ENCODE data around the gene SLF1. TPM values are rescaled to one million over a fixed set of nuclear protein-coding genes. Genes with fewer than 3 reads are reported as not detected.

SLF1 gene
- total and polyA plus RNA-seq, 2 experiments from 2014 or later = 6.3 to 10.6 TPM

DNA sequence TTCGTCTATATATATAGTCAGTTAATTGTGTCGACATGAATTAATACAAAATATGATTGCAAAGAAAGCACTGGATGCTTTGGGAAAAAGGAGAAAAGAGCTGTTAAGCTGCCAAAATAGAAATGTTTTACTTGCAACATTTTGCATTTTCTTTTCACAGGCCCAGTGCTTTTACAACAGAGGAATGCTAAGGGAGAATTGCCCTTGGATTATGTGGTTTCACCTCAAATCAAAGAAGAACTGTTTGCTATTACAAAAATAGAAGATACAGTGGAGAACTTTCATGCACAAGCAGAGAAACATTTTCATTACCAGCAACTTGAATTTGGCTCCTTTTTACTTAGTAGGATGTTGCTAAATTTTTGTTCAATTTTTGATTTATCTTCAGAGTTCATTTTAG is 76.2 kb downstream of the SLF1 start:
- TF ChIP-seq, protein P1, sequence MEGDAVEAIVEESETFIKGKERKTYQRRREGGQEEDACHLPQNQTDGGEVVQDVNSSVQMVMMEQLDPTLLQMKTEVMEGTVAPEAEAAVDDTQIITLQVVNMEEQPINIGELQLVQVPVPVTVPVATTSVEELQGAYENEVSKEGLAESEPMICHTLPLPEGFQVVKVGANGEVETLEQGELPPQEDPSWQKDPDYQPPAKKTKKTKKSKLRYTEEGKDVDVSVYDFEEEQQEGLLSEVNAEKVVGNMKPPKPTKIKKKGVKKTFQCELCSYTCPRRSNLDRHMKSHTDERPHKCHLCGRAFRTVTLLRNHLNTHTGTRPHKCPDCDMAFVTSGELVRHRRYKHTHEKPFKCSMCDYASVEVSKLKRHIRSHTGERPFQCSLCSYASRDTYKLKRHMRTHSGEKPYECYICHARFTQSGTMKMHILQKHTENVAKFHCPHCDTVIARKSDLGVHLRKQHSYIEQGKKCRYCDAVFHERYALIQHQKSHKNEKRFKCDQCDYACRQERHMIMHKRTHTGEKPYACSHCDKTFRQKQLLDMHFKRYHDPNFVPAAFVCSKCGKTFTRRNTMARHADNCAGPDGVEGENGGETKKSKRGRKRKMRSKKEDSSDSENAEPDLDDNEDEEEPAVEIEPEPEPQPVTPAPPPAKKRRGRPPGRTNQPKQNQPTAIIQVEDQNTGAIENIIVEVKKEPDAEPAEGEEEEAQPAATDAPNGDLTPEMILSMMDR (IDR thresholded peaks at IDR 0.05; ENCODE audit: low read depth, low read length) = no peak
- H3K27me3 ChIP-seq = no peaks in the 10 kb centered on the region
- H3K27ac ChIP-seq = no peak overlapping the region
- H3K36me3 ChIP-seq = no peaks in the 10 kb centered on the region
- H3K9me3 ChIP-seq (ENCODE audit: low read depth) = no peaks in the 10 kb centered on the region
- H3K4me3 ChIP-seq = no peak overlapping the region
- H3K4me1 ChIP-seq (ENCODE audit: low read depth) = no peaks in the 10 kb centered on the region
- DNase-seq (ENCODE audit: low read depth in 1 of 2, low spot score in 1 of 2) = no peak

DNA sequence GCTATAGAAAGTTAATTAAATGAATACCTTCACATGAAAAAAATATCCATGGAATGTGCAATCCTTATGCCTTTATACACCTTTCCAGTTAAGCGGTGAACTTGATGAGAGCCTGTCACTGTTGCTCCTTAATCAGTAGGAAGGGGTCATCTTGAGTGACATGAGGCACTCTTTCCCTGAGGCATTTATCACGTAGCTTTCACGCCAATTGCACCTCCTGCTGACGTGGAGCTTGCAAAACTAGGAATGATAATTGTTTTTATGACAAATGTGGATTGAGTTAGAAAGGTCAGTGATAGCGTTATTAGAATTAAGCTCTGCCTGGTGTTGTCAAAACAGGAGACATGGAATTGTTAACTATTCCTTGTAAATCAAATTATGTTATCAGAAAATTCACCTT is 79.7 kb downstream of the SLF1 start:
- Histone ChIP-seq H3K27me3 (no peaks in the 10 kb centered on the region), H3K9me3 (ENCODE audit: low read depth) (no peaks in the 10 kb centered on the region), H3K36me3 (no peaks in the 10 kb centered on the region), H3K27ac (no peak overlapping the region), H3K4me1 (ENCODE audit: low read depth) (no peaks in the 10 kb centered on the region), H3K4me3 (no peak overlapping the region)
- TF ChIP-seq, protein P1 (IDR thresholded peaks at IDR 0.05; ENCODE audit: low read depth, low read length) = no peak
- no peak for DNase-seq (ENCODE audit: low read depth in 1 of 2, low spot score in 1 of 2)

DNA sequence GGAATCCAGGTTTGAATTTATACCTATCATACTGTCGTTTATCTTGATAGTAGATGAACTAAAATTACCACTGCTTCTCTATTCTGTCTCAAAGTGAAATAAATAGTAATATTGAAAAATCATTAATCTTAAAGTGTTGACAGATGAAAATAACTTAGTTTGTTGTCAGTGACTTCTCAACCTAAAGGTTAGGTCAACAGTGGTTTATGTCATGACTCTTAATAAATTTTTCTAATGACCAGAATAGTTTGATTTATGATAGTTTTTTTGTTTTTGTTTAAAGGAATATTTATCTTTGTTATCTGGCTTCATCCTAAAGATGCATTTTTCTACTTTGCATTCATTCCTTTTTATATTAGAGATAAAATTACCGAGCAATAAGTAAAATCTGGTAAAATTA is 81.1 kb downstream of the SLF1 start:
- DNase-seq (ENCODE audit: low read depth in 1 of 2, low spot score in 1 of 2) = no peak
- no peak overlapping the region for H3K27ac ChIP-seq
- H3K4me1 ChIP-seq (ENCODE audit: low read depth) = no peaks in the 10 kb centered on the region
- H3K9me3 ChIP-seq (ENCODE audit: low read depth) = no peaks in the 10 kb centered on the region
- no peaks in the 10 kb centered on the region for H3K27me3 ChIP-seq
- no peak overlapping the region for H3K4me3 ChIP-seq
- TF ChIP-seq, protein P1 (IDR thresholded peaks at IDR 0.05; ENCODE audit: low read depth, low read length) = no peak
- no peaks in the 10 kb centered on the region for H3K36me3 ChIP-seq

DNA sequence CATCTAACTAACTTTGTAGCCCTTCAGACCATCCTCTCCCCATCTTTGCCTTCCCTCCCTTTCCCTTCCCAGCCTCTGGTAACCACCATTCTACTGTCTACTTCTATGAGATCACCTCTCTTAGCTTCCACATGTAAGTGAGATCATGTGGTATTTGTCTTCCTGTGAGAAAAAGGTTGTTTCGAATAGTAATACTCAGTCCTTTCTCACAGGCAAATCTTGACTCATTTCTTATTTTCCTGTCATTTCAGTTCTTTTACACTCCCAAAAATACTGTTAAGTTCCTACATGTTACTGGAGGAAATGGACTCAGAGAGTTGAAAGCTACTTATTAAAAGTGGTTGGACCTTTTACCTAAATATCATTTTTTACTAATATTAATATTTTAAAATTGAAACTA is 82.1 kb downstream of the SLF1 start:
- Histone ChIP-seq H3K27me3 (no peaks in the 10 kb centered on the region), H3K9me3 (ENCODE audit: low read depth) (no peaks in the 10 kb centered on the region), H3K36me3 (no peaks in the 10 kb centered on the region), H3K4me1 (ENCODE audit: low read depth) (no peaks in the 10 kb centered on the region), H3K4me3 (no peak overlapping the region), H3K27ac (no peak overlapping the region)
- TF ChIP-seq, protein P1 (IDR thresholded peaks at IDR 0.05; ENCODE audit: low read depth, low read length) = no peak
- no peak for DNase-seq (ENCODE audit: low read depth in 1 of 2, low spot score in 1 of 2)

DNA sequence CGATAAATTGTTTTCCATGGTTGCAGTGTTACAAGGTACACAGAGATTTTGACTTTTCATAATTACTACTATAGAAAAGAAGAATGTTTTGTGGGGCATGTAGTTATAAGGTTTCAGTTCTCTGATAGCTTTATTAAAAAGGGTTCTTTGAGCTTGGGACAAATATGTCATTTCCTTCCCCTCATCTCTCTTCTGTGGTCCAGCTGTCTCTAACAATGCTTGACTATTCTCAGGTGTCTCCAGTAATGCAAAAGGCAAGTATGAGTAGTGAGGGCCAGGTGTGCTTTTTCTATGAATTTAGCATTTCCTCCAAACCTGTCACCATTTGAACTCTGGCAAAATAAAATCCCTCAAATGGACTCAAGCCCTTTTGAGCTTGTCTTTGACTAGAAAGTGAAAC is 84.3 kb downstream of the SLF1 start:
- no peak for DNase-seq (ENCODE audit: low read depth in 1 of 2, low spot score in 1 of 2)
- Histone ChIP-seq H3K36me3 (no peaks in the 10 kb centered on the region), H3K27me3 (no peaks in the 10 kb centered on the region), H3K4me3 (no peak overlapping the region), H3K27ac (no peak overlapping the region), H3K9me3 (ENCODE audit: low read depth) (no peaks in the 10 kb centered on the region), H3K4me1 (ENCODE audit: low read depth) (no peaks in the 10 kb centered on the region)
- TF ChIP-seq, protein P1 (IDR thresholded peaks at IDR 0.05; ENCODE audit: low read depth, low read length) = no peak

DNA sequence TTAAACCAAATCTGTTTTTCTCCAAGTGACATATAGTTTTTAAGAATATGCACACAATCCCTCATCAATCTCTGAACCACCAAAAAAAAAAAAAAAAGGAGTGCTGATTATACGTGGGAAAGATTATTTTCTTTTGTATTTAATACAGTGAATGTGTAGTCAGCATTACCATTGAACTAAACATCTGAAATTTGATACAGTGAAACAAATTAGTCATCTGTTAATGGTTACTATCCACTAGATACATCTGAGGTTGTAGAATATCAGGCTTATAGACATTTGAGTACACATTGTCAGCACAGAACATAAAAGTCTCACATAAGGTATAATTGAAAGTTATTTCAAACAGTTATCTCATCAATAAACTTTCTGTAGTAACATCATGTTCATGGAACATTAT is 87.0 kb downstream of the SLF1 start:
- TF ChIP-seq, protein P1 (IDR thresholded peaks at IDR 0.05; ENCODE audit: low read depth, low read length) = no peak
- Histone ChIP-seq H3K4me1 (ENCODE audit: low read depth) (no peaks in the 10 kb centered on the region), H3K4me3 (no peak overlapping the region), H3K27ac (no peak overlapping the region), H3K27me3 (no peaks in the 10 kb centered on the region), H3K36me3 (no peaks in the 10 kb centered on the region), H3K9me3 (ENCODE audit: low read depth) (no peaks in the 10 kb centered on the region)
- DNase-seq (ENCODE audit: low read depth in 1 of 2, low spot score in 1 of 2) = no peak
